ENCODE measurements around the gene THRAP3. TPM values are rescaled to one million over a fixed set of nuclear protein-coding genes. Genes with fewer than 3 reads are reported as not detected.

THRAP3 gene
- total and polyA plus RNA-seq, 2 of the 8 experiments (the other 6 are each of a cell fraction or from before 2014, with no cell fraction given), result 40.2 to 183 TPM

- H3K36me3 ChIP-seq (ENCODE audit: control insufficient read depth in 2 of 4, insufficient read depth in 4 of 4, low read length in 3 of 4), result peaks cover 11 to 28% (median 23%) of the 10 kb centered on the region in 4 experiments
- H3K56ac ChIP-seq (replicated peaks; ENCODE audit: insufficient read length, low read depth, low read length), result peak within 1 kb of the TSS; percentile 46
- H3K23me2 ChIP-seq (ENCODE audit: low read depth, low read length), result peaks cover 6% of the 10 kb centered on the region
- H2AFZ ChIP-seq (ENCODE audit: low read length), result no peak within 1 kb of the TSS
- H4K91ac ChIP-seq (replicated peaks; ENCODE audit: insufficient read length, low read length), result no peak within 1 kb of the TSS
- H4K5ac ChIP-seq (ENCODE audit: insufficient read length, low read depth, low read length), result peak within 1 kb of the TSS; percentile 75
- no peak within 1 kb of the TSS; the same call in 1 of the 2 replicates for H2BK12ac ChIP-seq (ENCODE audit: low read depth, low read length)
- H3K4me1 ChIP-seq (replicated peaks in 1 of 4; ENCODE audit: control insufficient read depth in 3 of 4, insufficient read depth in 4 of 4, low read length in 3 of 4), result peaks cover 0 to 9% (median 6%) of the 10 kb centered on the region in 4 experiments; a peak in 6 of 7 replicates
- H3K79me2 ChIP-seq (ENCODE audit: control insufficient read depth in 1 of 2, insufficient read depth in 2 of 2, low read length in 2 of 2), result no peaks in the 10 kb centered on the region
- peaks cover 0 to 10% of the 10 kb centered on the region in 2 experiments for H4K20me1 ChIP-seq (replicated peaks in 1 of 2; ENCODE audit: control insufficient read depth in 1 of 2, insufficient read depth in 2 of 2, low read length in 2 of 2)
- H2BK15ac ChIP-seq (ENCODE audit: low read length), result no peak within 1 kb of the TSS
- CTCF ChIA-PET (ENCODE audit: partially characterized antibody), result interaction anchor here (0.5 to 2.8 kb wide), 16 partner anchors 8 to 959 kb away, joined by 3 to 12 read pairs (median 4); partner anchors contain the start of gene TRAPPC3
- FAIRE-seq (no peak), DNase-seq (ENCODE audit: low read depth in 1 of 2, low spot score in 2 of 2) (peak; percentile 65 to 84)
- no peak within 1 kb of the TSS for H3K23ac ChIP-seq (ENCODE audit: insufficient read length)
- no peaks in the 10 kb centered on the region for H3K27me3 ChIP-seq (replicated peaks in 1 of 4; ENCODE audit: control insufficient read depth in 3 of 4, extremely low read depth in 1 of 4, insufficient read depth in 3 of 4, low read length in 3 of 4)
- H2BK20ac ChIP-seq (ENCODE audit: low read length), result no peak within 1 kb of the TSS
- H3K14ac ChIP-seq (ENCODE audit: insufficient read length), result no peak within 1 kb of the TSS
- H2BK120ac ChIP-seq (replicated peaks; ENCODE audit: low read depth, low read length), result no peak within 1 kb of the TSS
- H3K79me1 ChIP-seq (ENCODE audit: low read depth, low read length), result no peaks in the 10 kb centered on the region; the same call in 1 of the 2 replicates
- 1% methylated on average over 50 of the region's 65 CpGs; no CpG with 5 or more reads in 1 of the 2 experiments for WGBS, 2 experiments (ENCODE audit: extremely low coverage in 1 of 2, insufficient coverage in 1 of 2, insufficient read length in 1 of 2, insufficient replicate concordance in 2 of 2, low coverage in 1 of 2, low lambda C conversion rate in 2 of 2, missing lambda C conversion rate in 1 of 2)
- no peaks in the 10 kb centered on the region for H3K9me3 ChIP-seq (ENCODE audit: insufficient read depth in 2 of 2, low read depth in 1 of 2, low read length in 1 of 2)
- H2AK5ac ChIP-seq (ENCODE audit: low read depth, low read length), result no peak within 1 kb of the TSS
- H3K18ac ChIP-seq (ENCODE audit: extremely low read depth, low read length), result peak within 1 kb of the TSS; percentile 63; the same call in 1 of the 2 replicates
- peak within 1 kb of the TSS; percentile 94 for H4K8ac ChIP-seq (ENCODE audit: extremely low read depth, insufficient read depth, low read length)
- peak within 1 kb of the TSS; percentile 62 to 87 (median 72) for H3K4me3 ChIP-seq (ENCODE audit: extremely low read depth in 1 of 4, insufficient read depth in 2 of 4, low read depth in 3 of 4, low read length in 4 of 4)
- H2BK5ac ChIP-seq (ENCODE audit: low read depth, low read length), result peak within 1 kb of the TSS; percentile 60; the same call in 1 of the 2 replicates
- POLR2A ChIA-PET (ENCODE audit: partially characterized antibody), result interaction anchor here (0.7 to 6.8 kb wide), 26 partner anchors 9 to 157 kb away, joined by 3 to 130 read pairs (median 4); partner anchors contain the start of genes EVA1B, LSM10, MAP7D1 and THRAP3
- H3K9ac ChIP-seq (replicated peaks in 1 of 4; ENCODE audit: extremely low read depth in 1 of 4, low read depth in 3 of 4, low read length in 3 of 4), result peak within 1 kb of the TSS in 3 of 4 experiments; percentile 51 to 66 (median 62); a peak in 5 of 7 replicates
- no peak within 1 kb of the TSS for H3K4ac ChIP-seq (replicated peaks; ENCODE audit: insufficient read length, low read depth, low read length)
- H3K27ac ChIP-seq (ENCODE audit: low read depth, low read length), result 0 out of 2 replicates have a peak within 1 kb of the TSS, but pooled peaks have one; percentile 1
- peak within 1 kb of the TSS; percentile 65 to 76 for H3K4me2 ChIP-seq (ENCODE audit: insufficient read depth in 1 of 2, low read depth in 2 of 2, low read length in 2 of 2)
- peak; percentile 53; the same call in 1 of the 2 replicates for TF ChIP-seq CREB1 (IDR thresholded peaks at IDR 0.05)
- TF ChIP-seq YY1 (IDR thresholded peaks at IDR 0.05; ENCODE audit: low read depth, low read length), result no peak
- TF ChIP-seq BRCA1 (IDR thresholded peaks at IDR 0.05; ENCODE audit: low read depth, low read length), result no peak
- no peak for TF ChIP-seq BACH1 (IDR thresholded peaks at IDR 0.05; ENCODE audit: low read length)
- no peak for TF ChIP-seq CEBPB (IDR thresholded peaks at IDR 0.05; ENCODE audit: low read depth, low read length)
- TF ChIP-seq ASH2L (IDR thresholded peaks at IDR 0.05; ENCODE audit: low read length), result peak; percentile 40
- no peak for TF ChIP-seq SRF (IDR thresholded peaks at IDR 0.05; ENCODE audit: low read depth, low read length)
- TF ChIP-seq POLR2AphosphoS5 (IDR thresholded peaks at IDR 0.05; ENCODE audit: low read depth, low read length), result no peak
- TF ChIP-seq POLR2A (IDR thresholded peaks at IDR 0.05; ENCODE audit: control extremely low read depth in 1 of 2, low read depth in 2 of 2, low read length in 2 of 2), result peak in 1 of 2 experiments; percentile 68; a peak in 2 of 3 replicates
- peak in 1 of 2 experiments; percentile 4; a peak in 2 of 4 replicates for TF ChIP-seq HDAC2 (IDR thresholded peaks at IDR 0.05; ENCODE audit: borderline replicate concordance in 1 of 2, low read depth in 2 of 2, low read length in 2 of 2)
- no peak for TF ChIP-seq EZH2 (IDR thresholded peaks at IDR 0.05; ENCODE audit: low read depth, low read length, severe bottlenecking)
- TF ChIP-seq BCL11A (IDR thresholded peaks at IDR 0.05; ENCODE audit: low read depth in 2 of 2, low read length in 2 of 2), result no peak
- peak; percentile 66 for TF ChIP-seq KDM4A (IDR thresholded peaks at IDR 0.05; ENCODE audit: low read depth, low read length, severe bottlenecking)
These were observed 82.1 kb downstream of the THRAP3 start, which contains the start of gene SH3D21 for GRCh38 chr1:36306210-36306901. TSS of gene SH3D21 (plus strand) at chr1:36306368. CDS start at chr1:36306421, 53 bp downstream.

Measured in H1 (cell line).